Right cardiac atrium (tissue), 5 donors: ENCODE data around the gene A2M. TPM values are rescaled to one million over a fixed set of nuclear protein-coding genes. Genes with fewer than 3 reads are reported as not detected.

Experiments
- ATAC-seq, 2 donors: fragments of 200-7000 bp; cut with Tn5 transposase; one replicate each; pipeline versions ENCODE4 v1.8.0 to v1.9.1; 2020; ENCODE audit warnings: moderate library complexity in 2 of 2, mild to moderate bottlenecking in 1 of 2
- DNase-seq, 3 donors: peaks; one replicate each; pipeline ENCODE4 v3.0.0-alpha.2; 2020
- H3K27ac ChIP-seq: one replicate; pipeline ENCODE4 v1.5.1; 2013; ENCODE audit warnings: mild to moderate bottlenecking, low read length, control low read depth, moderate library complexity
- H3K27me3 ChIP-seq: one replicate; pipeline ENCODE4 v1.6.1; 2013; ENCODE audit not compliant: control insufficient read depth, insufficient read depth
- H3K4me1 ChIP-seq: one replicate; pipeline ENCODE4 v1.6.1; 2013; ENCODE audit warnings: low read length; ENCODE audit not compliant: control insufficient read depth, insufficient read depth
- H3K4me3 ChIP-seq: one replicate; pipeline ENCODE4 v1.5.1; 2013; ENCODE audit warnings: low read length, control low read depth
- H3K9me3 ChIP-seq: one replicate; pipeline ENCODE4 v1.6.1; 2013; ENCODE audit warnings: low read length; ENCODE audit not compliant: control insufficient read depth
- WGBS: extraction: QIAGEN DNeasy Blood & Tissue Kit; methylation state at CpG from one replicate; pipeline ENCODE4 v1.1.7; 2013; 5-methylcytosine and 5-hydroxymethylcytosine counted together
- intact Hi-C, 4 donors: fragments of 100-400 bp; cut with DNase I; formaldehyde crosslinking; loops; one replicate each; pipeline versions ENCODE4 v1.11.0 to v1.14.0; 2022 to 2023
- polyA plus RNA-seq: library from polyadenylated mRNA; stranded (reverse); fragments of 200-250 nt; gene quantifications from one replicate; pipeline ENCODE4 v1.2.3, GENCODE V29; 2013
- total RNA-seq, 4 donors: library from RNA; stranded (reverse); fragmentation: NEBNext Ultra II Directional; extraction: Animal tissue kit (Norgen Biotek cat#: 25700); gene quantifications; one replicate each; pipeline ENCODE4 v1.2.1, GENCODE V29; 2021
- donor health status: healthy with polysubstance abuse.
- donor health status: DM: no; HTN: yes; CAD: no.
- donor health status: DM: no; HTN: no; CAD: no.
- donor health status: DM: no; HTN: yes; CAD: no; lungs with severe emphysema.
- donor health status: DM: yes; HTN: yes; CAD: no.

The A2M gene
- total and polyA plus RNA-seq, 5 donors: 165 to 604 (median 503) TPM

GRCh38 chr12:9049520-9050133 is 66.1 kb downstream of the A2M start:
- no peaks in the 10 kb centered on the region for H3K9me3 ChIP-seq
- no peak for ATAC-seq
- no peak overlapping the region for H3K4me3 ChIP-seq
- H3K4me1 ChIP-seq: no peaks in the 10 kb centered on the region
- no peaks in the 10 kb centered on the region for H3K27me3 ChIP-seq
- WGBS: 23% methylated on average over 6 of the region's 6 CpGs
- no peak overlapping the region for H3K27ac ChIP-seq
- DNase-seq: no peak
- intact Hi-C loops: loop anchor here in 2 of 4 donors (5.0 to 10.0 kb wide), 2 partner anchors 365 to 367 kb away; no protein-coding TSS in a partner anchor

DNA sequence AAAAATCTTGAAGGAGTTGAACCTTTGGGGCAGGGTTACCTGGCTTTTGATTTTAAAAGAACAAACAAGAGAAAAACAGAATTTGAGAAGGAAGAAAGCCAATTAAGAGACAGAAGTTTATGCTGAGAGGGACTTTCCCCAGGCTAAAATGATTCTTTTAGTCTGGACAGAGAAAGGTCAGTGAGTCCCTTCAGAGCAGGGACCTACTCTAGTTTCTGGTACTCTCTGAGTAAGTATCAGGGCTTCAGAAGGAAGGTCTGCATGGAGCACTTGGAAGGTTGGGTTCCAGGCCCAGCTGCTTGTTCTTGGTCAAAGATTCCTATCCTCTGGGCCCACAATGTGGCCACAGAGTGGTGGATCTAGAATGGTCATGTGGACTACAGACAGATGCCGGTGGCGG is 66.8 kb downstream of the A2M start:
- no peak for DNase-seq
- H3K9me3 ChIP-seq: no peaks in the 10 kb centered on the region
- no peak overlapping the region for H3K4me3 ChIP-seq
- H3K27me3 ChIP-seq: no peaks in the 10 kb centered on the region
- H3K4me1 ChIP-seq: no peaks in the 10 kb centered on the region
- H3K27ac ChIP-seq: no peak overlapping the region
- intact Hi-C loops: loop anchor here in 2 of 4 donors (5.0 to 10.0 kb wide), 2 partner anchors 364 to 367 kb away; no protein-coding TSS in a partner anchor
- 97% methylated on average over 2 of the region's 2 CpGs for WGBS
- ATAC-seq: no peak

DNA sequence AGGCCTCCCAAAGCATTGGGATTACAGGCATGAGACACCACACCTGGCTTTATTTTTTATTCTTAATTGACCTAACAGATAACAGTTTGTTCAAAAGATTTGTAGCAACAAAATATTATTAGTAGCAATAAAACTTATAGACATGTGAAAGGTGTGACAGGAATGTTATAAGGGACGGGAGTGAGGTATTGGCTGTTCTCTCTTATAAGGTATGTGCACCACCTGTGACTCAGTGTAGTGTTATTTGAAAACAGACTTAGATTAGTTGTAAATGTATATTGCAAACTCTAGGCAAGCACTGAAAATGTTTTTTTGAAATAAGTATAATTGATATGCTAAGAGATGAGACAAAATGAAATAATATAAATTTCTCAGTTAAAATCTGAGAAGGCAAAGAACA is 68.6 kb downstream of the A2M start:
- H3K9me3 ChIP-seq: no peaks in the 10 kb centered on the region
- no peaks in the 10 kb centered on the region for H3K4me1 ChIP-seq
- intact Hi-C loops: loop anchor here in 2 of 4 donors (5.0 to 10.0 kb wide), 2 partner anchors 362 to 365 kb away; no protein-coding TSS in a partner anchor
- 93% methylated on average over 1 of the region's 1 CpG for WGBS
- DNase-seq: no peak
- no peak overlapping the region for H3K4me3 ChIP-seq
- no peaks in the 10 kb centered on the region for H3K27me3 ChIP-seq
- no peak overlapping the region for H3K27ac ChIP-seq
- ATAC-seq: no peak

- H3K9me3 ChIP-seq: no peaks in the 10 kb centered on the region
- H3K4me1 ChIP-seq: no peaks in the 10 kb centered on the region
- H3K4me3 ChIP-seq: no peak overlapping the region
- intact Hi-C loops: loop anchor here in 2 of 4 donors (5.0 to 10.0 kb wide), 2 partner anchors 91 to 359 kb away; no protein-coding TSS in a partner anchor
- no peaks in the 10 kb centered on the region for H3K27me3 ChIP-seq
- no peak for DNase-seq
- no peak overlapping the region for H3K27ac ChIP-seq
- WGBS: 79% methylated on average over 2 of the region's 2 CpGs
- ATAC-seq: no peak
Observed at GRCh38 chr12:9043766-9044165, 72.0 kb downstream of the A2M start.

GRCh38 chr12:9041321-9041720 is 74.4 kb downstream of the A2M start:
- intact Hi-C loops: loop anchor here in 3 of 4 donors (2.0 to 10.0 kb wide), 3 partner anchors 89 to 357 kb away; no protein-coding TSS in a partner anchor
- H3K27me3 ChIP-seq: no peaks in the 10 kb centered on the region
- ATAC-seq: peak; percentile 74 to 76
- H3K9me3 ChIP-seq: no peaks in the 10 kb centered on the region
- no peaks in the 10 kb centered on the region for H3K4me1 ChIP-seq
- no peak for DNase-seq
- no peak overlapping the region for H3K4me3 ChIP-seq
- no peak overlapping the region for H3K27ac ChIP-seq
- WGBS: 59% methylated on average over 1 of the region's 1 CpG

GRCh38 chr12:9040484-9041186 is 75.1 kb downstream of the A2M start:
- WGBS: 82% methylated on average over 5 of the region's 5 CpGs
- DNase-seq: no peak
- H3K9me3 ChIP-seq: no peaks in the 10 kb centered on the region
- intact Hi-C loops: loop anchor here in 3 of 4 donors (2.0 to 10.0 kb wide), 3 partner anchors 88 to 356 kb away; no protein-coding TSS in a partner anchor
- no peak for ATAC-seq
- no peaks in the 10 kb centered on the region for H3K4me1 ChIP-seq
- no peaks in the 10 kb centered on the region for H3K27me3 ChIP-seq
- no peak overlapping the region for H3K4me3 ChIP-seq
- no peak overlapping the region for H3K27ac ChIP-seq

DNA sequence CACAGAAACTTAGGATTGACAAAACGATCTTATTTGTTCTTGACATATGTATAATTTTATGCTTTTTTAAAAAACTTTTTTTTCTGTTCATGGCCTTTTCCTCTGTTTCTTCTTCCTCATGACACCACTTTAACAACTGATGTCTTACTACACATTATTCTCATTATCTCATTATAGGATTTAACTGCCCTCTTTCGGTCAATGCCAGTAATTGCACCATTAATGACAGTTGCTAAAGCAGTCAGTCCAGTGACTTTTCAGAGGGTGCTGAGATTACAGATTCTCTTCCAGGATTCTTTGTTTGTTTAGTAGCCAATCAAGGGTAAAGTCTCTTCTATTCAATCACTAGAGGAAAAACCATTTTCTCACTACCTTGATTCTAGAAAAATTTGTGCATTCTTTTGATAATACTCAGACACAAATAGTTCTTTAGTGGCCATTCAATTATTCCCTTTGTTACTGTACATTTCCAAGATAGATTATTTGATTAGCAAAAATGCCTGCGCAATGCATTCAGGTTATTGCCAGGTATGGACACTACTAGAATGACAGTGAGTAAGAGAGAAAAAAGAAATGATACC is 76.2 kb downstream of the A2M start:
- WGBS: 10% methylated on average over 3 of the region's 3 CpGs
- Histone ChIP-seq H3K27me3 (no peaks in the 10 kb centered on the region), H3K4me3 (no peak overlapping the region), H3K9me3 (no peaks in the 10 kb centered on the region), H3K27ac (no peak overlapping the region), H3K4me1 (no peaks in the 10 kb centered on the region)
- DNase-seq (no peak), ATAC-seq (peak; percentile 57 to 71)
- intact Hi-C loops: loop anchor here in 1 of 4 donors (10.0 kb wide), 1 partner anchor 355 kb away; no protein-coding TSS in a partner anchor

DNA sequence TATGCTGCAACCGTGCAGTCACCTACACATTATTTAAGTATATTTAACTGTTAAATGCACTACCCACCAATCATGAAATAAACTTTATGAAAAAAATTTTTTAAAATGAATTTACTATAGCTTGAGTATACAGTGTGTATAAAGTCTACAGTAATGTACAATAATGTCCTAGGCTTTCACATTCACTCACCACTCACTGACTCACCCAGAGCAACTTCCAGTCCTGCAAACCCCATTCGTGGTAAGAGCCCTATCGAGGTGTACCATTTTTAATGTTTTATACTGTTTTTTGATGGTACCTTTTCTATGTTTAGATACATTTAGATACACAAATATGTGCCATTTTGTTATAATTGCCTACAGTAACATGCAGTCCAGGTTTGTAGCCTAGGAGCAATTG is 78.3 kb downstream of the A2M start:
- Histone ChIP-seq H3K27me3 (no peaks in the 10 kb centered on the region), H3K4me1 (no peaks in the 10 kb centered on the region), H3K9me3 (no peaks in the 10 kb centered on the region), H3K27ac (no peak overlapping the region), H3K4me3 (no peak overlapping the region)
- intact Hi-C loops: loop anchor here in 1 of 4 donors (10.0 kb wide), 1 partner anchor 353 kb away; no protein-coding TSS in a partner anchor
- WGBS: 84% methylated on average over 3 of the region's 3 CpGs
- DNase-seq (no peak), ATAC-seq (no peak)

GRCh38 chr12:9036227-9036626 is 79.5 kb downstream of the A2M start:
- H3K27ac ChIP-seq: no peak overlapping the region
- intact Hi-C loops: loop anchor here in 1 of 4 donors (10.0 kb wide), 1 partner anchor 351 kb away; no protein-coding TSS in a partner anchor
- no peak overlapping the region for H3K4me3 ChIP-seq
- H3K27me3 ChIP-seq: no peaks in the 10 kb centered on the region
- ATAC-seq (no peak), DNase-seq (no peak)
- H3K9me3 ChIP-seq: no peaks in the 10 kb centered on the region
- no peaks in the 10 kb centered on the region for H3K4me1 ChIP-seq
- 77% methylated on average over 6 of the region's 6 CpGs for WGBS

- H3K27me3 ChIP-seq: no peaks in the 10 kb centered on the region
- ATAC-seq: no peak
- no peak overlapping the region for H3K4me3 ChIP-seq
- H3K4me1 ChIP-seq: no peaks in the 10 kb centered on the region
- no peak overlapping the region for H3K27ac ChIP-seq
- WGBS: 96% methylated on average over 6 of the region's 6 CpGs
- no peaks in the 10 kb centered on the region for H3K9me3 ChIP-seq
- intact Hi-C loops: loop anchor here in 1 of 4 donors (10.0 kb wide), 1 partner anchor 349 kb away; no protein-coding TSS in a partner anchor
- DNase-seq: no peak
Observed at GRCh38 chr12:9034095-9034494, 81.6 kb downstream of the A2M start.
